GM19455 (cell line): ENCODE results near the gene ARID5A.

ENCODE experiments used
- ATAC-seq: cut with Tn5 transposase; IDR thresholded peaks from one replicate; pipeline ENCODE4 v1.9.1; 2021; ENCODE audit not compliant: unreplicated experiment

ARID5A gene

GRCh38 chr2:96526615-96527285 is 9.8 kb upstream of the ARID5A start:
- peak; percentile 12 for ATAC-seq

- peak; percentile 41 for ATAC-seq
Observed at GRCh38 chr2:96527286-96528005, 9.1 kb upstream of the ARID5A start.

GRCh38 chr2:96528006-96528699 is 8.4 kb upstream of the ARID5A start:
- ATAC-seq: no peak

GRCh38 chr2:96528700-96529375 is 7.7 kb upstream of the ARID5A start:
- ATAC-seq: no peak

GRCh38 chr2:96529376-96530143 is 7.0 kb upstream of the ARID5A start:
- no peak for ATAC-seq

GRCh38 chr2:96530144-96530430 is 6.5 kb upstream of the ARID5A start:
- ATAC-seq: no peak

GRCh38 chr2:96530474-96531357 is 5.8 kb upstream of the ARID5A start:
- no peak for ATAC-seq

- no peak for ATAC-seq
Observed at GRCh38 chr2:96531366-96531765, 5.2 kb upstream of the ARID5A start.

GRCh38 chr2:96531872-96532505 is 4.6 kb upstream of the ARID5A start:
- peak; percentile 22 for ATAC-seq

- no peak for ATAC-seq
Observed at GRCh38 chr2:96532641-96533291, 3.8 kb upstream of the ARID5A start.

- no peak for ATAC-seq
Observed at GRCh38 chr2:96533292-96534073, 3.1 kb upstream of the ARID5A start.

GRCh38 chr2:96534141-96534540 is 2.4 kb upstream of the ARID5A start:
- no peak for ATAC-seq

- no peak for ATAC-seq
Observed at GRCh38 chr2:96534701-96535181, 1.8 kb upstream of the ARID5A start.

GRCh38 chr2:96535331-96535730 is 1.2 kb upstream of the ARID5A start:
- ATAC-seq: no peak

GRCh38 chr2:96537066-96537733 is 648 bp downstream of the ARID5A start:
- peak; percentile 50 for ATAC-seq

GRCh38 chr2:96537734-96538486 is 1.4 kb downstream of the ARID5A start:
- peak; percentile 3 for ATAC-seq
